ENCODE measurements around the gene CASTOR1.

The CASTOR1 gene

GRCh38 chr22:30266445-30267381 lies 22.6 kb downstream of the CASTOR1 start, which contains the start of gene OSM:
TSS of gene OSM (minus strand) at chr22:30266851. CDS start at chr22:30266799, 52 bp downstream.
- peak in 1 of 2 donors; percentile 51 for DNase-seq (ENCODE audit: low read depth in 1 of 2, low spot score in 1 of 2)

GRCh38 chr22:30265823-30266444 lies 23.4 kb downstream of the CASTOR1 start:
- peak; percentile 73 to 84 for DNase-seq (ENCODE audit: low read depth in 1 of 2, low spot score in 1 of 2)

DNA sequence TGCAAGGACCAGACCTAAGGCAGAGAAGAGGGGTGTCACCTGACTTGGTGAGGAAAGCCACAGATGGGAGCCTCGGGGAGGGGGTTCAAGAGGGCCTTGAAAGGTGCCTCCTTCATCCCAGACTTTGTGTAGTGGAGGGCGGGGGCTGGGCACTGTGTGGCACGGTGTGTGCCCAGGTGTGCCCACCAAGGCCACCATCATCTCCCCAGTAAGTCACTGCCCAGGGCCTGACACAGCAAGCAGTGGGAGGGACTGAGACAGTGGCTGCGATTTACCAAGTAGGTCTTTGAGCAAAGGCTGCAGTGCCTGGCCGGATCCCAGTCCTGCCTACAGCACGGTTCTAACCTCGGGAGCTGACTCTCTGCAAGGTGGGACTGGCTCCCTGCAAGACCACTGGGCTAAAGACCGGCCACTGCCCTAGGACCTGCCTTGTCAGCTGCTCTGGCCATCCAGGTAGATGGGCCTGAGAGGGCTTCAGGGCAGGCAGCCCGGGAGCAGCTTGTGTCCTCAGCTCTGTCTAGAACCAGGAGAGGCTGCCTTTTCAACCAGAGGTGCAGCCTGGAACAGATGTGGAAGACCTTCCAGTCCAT lies 24.1 kb downstream of the CASTOR1 start:
- no peak for DNase-seq (ENCODE audit: low read depth in 1 of 2, low spot score in 1 of 2)

DNA sequence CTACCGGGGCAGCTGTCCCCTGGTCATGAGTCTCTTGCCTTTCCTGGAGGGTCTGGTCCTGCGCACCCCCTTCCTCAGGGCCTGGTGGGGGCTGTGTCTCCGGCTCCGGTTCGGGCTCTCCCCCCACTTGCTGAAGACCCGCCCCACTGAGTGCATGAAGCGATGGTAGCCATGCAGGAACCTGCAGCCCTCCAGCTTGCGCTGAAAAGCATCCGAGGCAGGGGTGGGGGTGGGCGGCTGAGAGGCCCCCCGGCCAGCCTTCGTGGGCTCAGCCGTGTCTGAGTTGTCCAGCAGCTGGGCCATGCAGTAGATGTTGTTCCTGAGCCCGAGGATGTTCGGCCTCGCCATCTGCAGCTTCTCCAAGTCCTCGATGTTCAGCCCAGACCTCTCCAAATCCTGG lies 25.4 kb downstream of the CASTOR1 start:
- no peak for DNase-seq (ENCODE audit: low read depth in 1 of 2, low spot score in 1 of 2)

GRCh38 chr22:30262917-30263741 lies 26.2 kb downstream of the CASTOR1 start:
- DNase-seq (ENCODE audit: low read depth in 1 of 2, low spot score in 1 of 2) = peak; percentile 71 to 74

- no peak for DNase-seq (ENCODE audit: low read depth in 1 of 2, low spot score in 1 of 2)
Measured at GRCh38 chr22:30262112-30262511, 27.2 kb downstream of the CASTOR1 start.

DNA sequence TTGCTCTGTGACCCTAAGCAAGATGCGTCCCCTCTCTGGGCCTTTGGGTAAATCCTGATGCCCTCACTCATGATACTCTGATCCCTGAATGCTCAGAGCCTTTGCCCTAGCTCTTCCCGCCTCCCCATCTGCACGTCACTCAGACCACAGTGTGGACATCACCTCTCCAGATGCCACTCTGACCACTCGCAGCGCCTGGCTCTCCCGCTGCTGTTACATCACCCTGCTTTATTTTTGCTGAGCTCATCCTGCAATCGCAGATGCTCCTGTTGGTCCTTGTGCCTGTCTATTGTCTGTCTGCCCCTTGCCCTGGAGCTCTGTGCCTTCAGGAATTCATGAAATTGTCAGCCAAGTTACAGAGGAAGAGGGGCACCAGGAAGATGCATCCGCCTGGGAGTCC lies 28.2 kb downstream of the CASTOR1 start:
- no peak for DNase-seq (ENCODE audit: low read depth in 1 of 2, low spot score in 1 of 2)

GRCh38 chr22:30260682-30261081 lies 28.6 kb downstream of the CASTOR1 start:
- DNase-seq (ENCODE audit: low read depth in 1 of 2, low spot score in 1 of 2) = no peak

GRCh38 chr22:30260276-30260675 lies 29.0 kb downstream of the CASTOR1 start:
- DNase-seq (ENCODE audit: low read depth in 1 of 2, low spot score in 1 of 2) = no peak

GRCh38 chr22:30254314-30254713 lies 35.0 kb downstream of the CASTOR1 start:
- DNase-seq (ENCODE audit: low read depth in 1 of 2, low spot score in 1 of 2) = no peak

DNA sequence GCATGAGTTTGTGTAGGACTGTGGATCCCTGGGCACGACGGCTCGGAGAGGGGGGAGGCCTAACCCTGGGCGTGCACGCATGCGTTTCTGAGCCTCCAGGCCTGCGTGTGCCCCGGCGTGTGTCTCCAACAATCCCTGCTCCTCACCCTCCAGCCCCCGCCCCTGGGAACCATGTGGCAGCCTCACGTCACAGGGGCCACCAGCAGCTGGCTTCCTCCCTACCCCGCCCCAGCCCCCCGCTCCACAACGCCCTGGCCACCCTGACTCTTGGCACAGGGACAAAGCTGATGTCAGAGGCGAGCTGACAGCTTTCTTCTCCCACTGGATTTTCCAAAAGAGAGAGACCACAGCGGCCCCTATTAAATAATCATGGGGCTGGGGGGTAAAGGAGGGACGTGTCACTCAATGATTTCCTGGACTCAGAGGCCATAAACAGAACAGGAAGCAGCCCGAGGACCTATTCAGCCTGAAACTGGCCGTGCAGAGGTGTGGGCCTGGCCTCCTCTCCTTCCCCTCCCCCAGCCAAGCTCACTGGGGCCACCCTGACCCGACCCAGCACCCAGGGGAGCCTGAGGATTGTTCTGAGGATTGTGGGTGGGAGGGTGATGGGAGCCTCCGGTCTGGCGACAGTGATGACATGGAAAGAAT lies 36.0 kb downstream of the CASTOR1 start:
- no peak for DNase-seq (ENCODE audit: low read depth in 1 of 2, low spot score in 1 of 2)

- DNase-seq (ENCODE audit: low read depth in 1 of 2, low spot score in 1 of 2) = no peak
Measured at GRCh38 chr22:30252411-30253204, 36.7 kb downstream of the CASTOR1 start.

GRCh38 chr22:30251711-30252110 lies 37.6 kb downstream of the CASTOR1 start:
- DNase-seq (ENCODE audit: low read depth in 1 of 2, low spot score in 1 of 2) = no peak

DNA sequence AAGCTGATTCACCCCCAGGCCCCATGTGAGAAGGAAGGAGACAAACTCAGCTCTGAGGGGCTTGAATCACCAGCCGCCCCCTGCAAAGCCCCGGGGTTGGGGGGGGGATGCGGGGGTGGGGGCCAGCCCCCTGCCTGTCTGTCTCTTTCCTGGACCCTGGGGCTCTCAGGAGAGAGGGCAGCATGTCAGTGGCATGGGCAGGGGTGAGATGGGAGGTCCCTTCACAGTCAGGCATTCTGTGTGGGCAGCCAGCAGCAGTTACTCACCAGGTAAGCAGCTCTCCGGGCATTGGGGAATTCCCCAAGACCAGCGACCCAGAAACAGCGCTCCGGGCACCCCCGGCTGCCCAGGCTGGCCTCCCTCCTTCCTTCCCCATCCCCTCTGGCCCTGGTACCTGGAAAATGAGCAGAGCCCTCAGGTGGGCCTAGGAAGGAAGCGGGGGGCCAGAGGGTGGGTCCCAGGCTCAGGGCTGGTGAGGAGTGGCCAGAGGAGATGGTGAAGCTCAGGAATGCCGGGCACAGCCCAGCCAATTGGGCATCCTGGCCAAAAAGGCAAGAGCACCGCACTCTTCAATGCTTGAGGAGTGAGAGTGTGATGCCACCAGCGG lies 38.5 kb downstream of the CASTOR1 start:
- DNase-seq (ENCODE audit: low read depth in 1 of 2, low spot score in 1 of 2) = no peak

DNA sequence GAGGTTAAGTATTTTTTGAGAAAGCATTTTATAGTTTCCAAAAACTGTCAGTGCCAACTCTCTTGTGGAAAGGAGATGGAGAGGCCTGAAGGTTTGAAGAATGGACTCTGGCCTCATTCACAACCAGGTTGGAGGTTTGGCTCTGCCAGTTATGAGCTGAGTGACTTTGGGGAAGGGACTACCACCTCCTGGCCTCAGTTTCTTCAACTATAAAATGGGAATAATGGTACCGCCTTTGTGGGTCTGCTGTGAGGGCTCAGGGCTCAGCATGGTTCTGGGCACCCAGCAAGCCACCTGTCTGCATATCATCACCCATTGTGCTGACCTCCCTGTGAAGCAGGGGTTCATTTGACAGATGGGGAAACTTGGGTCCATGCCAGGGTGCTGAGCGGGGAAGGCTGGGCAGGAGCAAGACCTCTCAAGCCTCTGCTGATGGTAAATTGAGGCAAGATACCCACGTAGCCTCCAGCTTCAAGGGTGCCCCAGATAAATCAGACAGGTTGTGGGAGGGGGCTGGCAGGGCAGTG lies 39.2 kb downstream of the CASTOR1 start:
- no peak for DNase-seq (ENCODE audit: low read depth in 1 of 2, low spot score in 1 of 2)

DNA sequence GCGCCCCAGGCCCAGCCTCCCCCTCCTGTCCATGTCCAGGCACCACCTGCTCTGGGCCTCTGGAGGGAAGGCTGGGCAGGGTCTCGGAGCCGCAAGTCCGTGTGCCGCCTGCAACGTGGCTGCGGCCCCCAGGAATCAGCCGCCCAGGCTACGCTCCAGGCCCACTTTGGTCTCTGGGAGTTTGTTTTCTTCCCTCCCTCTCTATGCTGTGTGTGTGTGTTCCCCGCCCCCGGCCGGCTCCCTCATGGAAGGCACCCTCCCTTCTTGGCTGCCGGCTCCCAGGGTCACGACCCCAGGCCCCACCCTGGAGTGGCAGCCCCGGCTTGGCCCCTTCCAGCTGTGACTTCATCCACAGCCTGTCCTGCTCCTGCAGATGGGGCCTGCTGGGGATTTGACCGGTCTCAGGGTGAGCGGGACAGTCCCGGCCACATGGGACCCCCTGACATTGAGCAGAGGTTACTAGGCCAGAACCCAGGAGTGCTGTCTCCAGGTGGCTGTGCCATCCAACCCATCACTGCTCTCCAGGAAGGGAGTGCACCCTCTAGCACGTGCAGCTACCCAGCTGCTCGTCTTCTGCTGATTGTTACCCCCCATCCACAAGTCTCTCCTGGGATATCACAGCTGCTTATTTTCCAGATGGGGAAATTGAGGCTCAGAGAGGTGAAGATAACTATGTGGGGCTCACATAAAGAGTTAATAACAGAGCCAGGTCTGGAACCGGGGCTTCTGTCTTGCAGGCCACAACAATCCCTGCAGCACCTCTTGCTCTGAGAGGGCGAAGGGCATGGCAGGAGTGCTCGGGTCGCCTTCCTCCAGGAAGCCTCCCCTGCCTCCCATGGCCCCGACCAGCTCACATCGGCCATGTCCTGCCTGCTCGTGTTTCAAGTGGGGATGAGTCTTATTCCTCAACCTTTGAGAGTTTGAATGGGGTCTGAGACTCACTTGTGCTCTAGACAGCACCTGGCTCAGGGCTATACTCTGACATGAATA lies 40.0 kb downstream of the CASTOR1 start:
- DNase-seq (ENCODE audit: low read depth in 1 of 2, low spot score in 1 of 2) = no peak

DNA sequence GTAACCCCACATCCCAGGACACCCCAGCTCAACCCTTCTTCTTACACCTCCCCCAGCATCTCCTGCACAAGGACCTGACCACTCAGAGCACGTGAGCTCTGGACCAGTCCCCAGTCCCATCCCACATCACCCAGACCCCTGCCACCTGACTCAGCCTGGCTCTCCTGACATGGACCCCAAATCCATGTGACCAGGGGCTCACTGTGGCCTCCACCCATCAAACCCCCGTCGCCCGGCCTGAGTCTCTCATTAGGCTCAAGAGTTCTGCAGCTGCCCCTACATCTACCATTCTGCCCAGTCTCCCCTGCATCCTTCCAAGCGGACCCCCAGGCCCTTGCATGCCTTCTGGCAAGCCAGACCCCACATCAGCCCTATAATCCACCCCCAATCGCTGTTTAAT lies 40.8 kb downstream of the CASTOR1 start:
- no peak for DNase-seq (ENCODE audit: low read depth in 1 of 2, low spot score in 1 of 2)

DNA sequence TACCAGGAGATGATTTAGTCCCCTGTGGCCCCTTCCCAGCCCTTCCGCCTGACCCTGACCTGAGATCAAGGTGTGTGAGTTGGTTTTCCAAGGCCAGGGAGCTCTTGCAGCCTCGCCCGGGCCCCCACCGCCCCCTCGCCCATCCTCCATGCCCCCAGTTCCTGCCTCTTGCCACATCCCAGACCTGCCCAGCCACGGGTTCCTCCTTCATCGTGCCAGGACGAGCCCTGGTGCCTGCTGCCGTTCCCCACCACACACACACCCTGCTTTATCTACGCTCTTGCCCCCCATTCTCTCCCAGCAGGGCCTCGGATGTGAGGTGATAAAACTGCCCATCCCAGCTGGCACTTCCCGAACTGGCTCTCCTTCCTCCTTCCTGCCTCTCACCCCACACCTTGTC lies 41.3 kb downstream of the CASTOR1 start:
- DNase-seq (ENCODE audit: low read depth in 1 of 2, low spot score in 1 of 2) = no peak
